ENCODE measurements around the gene EIF4E1B. TPM values are rescaled to one million over a fixed set of nuclear protein-coding genes. Genes with fewer than 3 reads are reported as not detected.

The EIF4E1B gene
- not detected for total RNA-seq

- H3K4me1 ChIP-seq = peaks cover 0 to 20% (median 6%) of the 10 kb centered on the region in 4 donors
- H3K27ac ChIP-seq = no peak within 1 kb of the TSS
- H3K27me3 ChIP-seq = peaks cover 0 to 87% of the 10 kb centered on the region in 2 donors
- 2% methylated on average over 55 to 75 of the region's 94 CpGs for WGBS, 2 donors
- no peaks in the 10 kb centered on the region for H3K9me3 ChIP-seq
- no peak for DNase-seq (ENCODE audit: low spot score in 2 of 2)
- H3K36me3 ChIP-seq = no peaks in the 10 kb centered on the region
- peak within 1 kb of the TSS in 3 of 4 donors; percentile 2 to 46 (median 32) for H3K4me3 ChIP-seq
- TF ChIP-seq EP300 (IDR thresholded peaks at IDR 0.05) (no peak), POLR2A (IDR thresholded peaks at IDR 0.05) (no peak)
These were observed at the start of gene EIF4E1B, which contains the start of gene SNCB for GRCh38 chr5:176629853-176630680. Gene EIF4E1B (plus strand): TSS chr5:176630675. CDS start chr5:176642788, 12,113 bp downstream. Gene SNCB (minus strand): TSS chr5:176630534. CDS start chr5:176629654, 880 bp downstream.

GRCh38 chr5:176581361-176581760, 49.1 kb upstream of the EIF4E1B start:
- Histone ChIP-seq H3K27me3 (no peaks in the 10 kb centered on the region), H3K27ac (no peak overlapping the region), H3K36me3 (peaks cover 0 to 4% (median 0%) of the 10 kb centered on the region in 3 donors), H3K9me3 (peaks cover 0 to 28% (median 0%) of the 10 kb centered on the region in 4 donors), H3K4me3 (no peak overlapping the region), H3K4me1 (no peaks in the 10 kb centered on the region)
- DNase-seq (ENCODE audit: low spot score in 2 of 2) = no peak
- 79 to 84% methylated on average over 10 to 11 of the region's 12 CpGs for WGBS, 2 donors
- TF ChIP-seq EP300 (IDR thresholded peaks at IDR 0.05) (no peak), POLR2A (IDR thresholded peaks at IDR 0.05) (no peak), CTCF (IDR thresholded peaks at IDR 0.05) (no peak)

GRCh38 chr5:176583076-176583475, 47.4 kb upstream of the EIF4E1B start:
- Histone ChIP-seq H3K27me3 (no peaks in the 10 kb centered on the region), H3K4me3 (no peak overlapping the region), H3K9me3 (peaks cover 0 to 32% (median 0%) of the 10 kb centered on the region in 4 donors), H3K27ac (no peak overlapping the region), H3K36me3 (peaks cover 0 to 4% (median 0%) of the 10 kb centered on the region in 3 donors), H3K4me1 (no peaks in the 10 kb centered on the region)
- DNase-seq (ENCODE audit: low spot score in 2 of 2) = no peak
- 77 to 83% methylated on average over 4 of the region's 4 CpGs for WGBS, 2 donors
- TF ChIP-seq EP300 (IDR thresholded peaks at IDR 0.05) (no peak), CTCF (IDR thresholded peaks at IDR 0.05) (no peak), POLR2A (IDR thresholded peaks at IDR 0.05) (no peak)

- Histone ChIP-seq H3K9me3 (peaks cover 0 to 32% (median 0%) of the 10 kb centered on the region in 4 donors), H3K27me3 (no peaks in the 10 kb centered on the region), H3K4me3 (no peak overlapping the region), H3K36me3 (peaks cover 0 to 4% (median 0%) of the 10 kb centered on the region in 3 donors), H3K4me1 (no peaks in the 10 kb centered on the region), H3K27ac (no peak overlapping the region)
- WGBS, 2 donors = 75 to 85% methylated on average over 7 of the region's 7 CpGs
- TF ChIP-seq EP300 (IDR thresholded peaks at IDR 0.05) = no peak
- no peak for TF ChIP-seq POLR2A (IDR thresholded peaks at IDR 0.05)
- TF ChIP-seq CTCF (IDR thresholded peaks at IDR 0.05) = no peak
- DNase-seq (ENCODE audit: low spot score in 2 of 2) = no peak
These were observed 43.1 kb upstream of the EIF4E1B start for GRCh38 chr5:176587398-176587797.

GRCh38 chr5:176588297-176588696, 42.2 kb upstream of the EIF4E1B start:
- no peak overlapping the region for H3K4me3 ChIP-seq
- no peak for DNase-seq (ENCODE audit: low spot score in 2 of 2)
- peaks cover 0 to 32% (median 0%) of the 10 kb centered on the region in 4 donors for H3K9me3 ChIP-seq
- H3K36me3 ChIP-seq = peaks cover 0 to 4% (median 0%) of the 10 kb centered on the region in 3 donors
- H3K27ac ChIP-seq = no peak overlapping the region
- H3K4me1 ChIP-seq = no peaks in the 10 kb centered on the region
- TF ChIP-seq EP300 (IDR thresholded peaks at IDR 0.05) = no peak
- no peak for TF ChIP-seq POLR2A (IDR thresholded peaks at IDR 0.05)
- no peak for TF ChIP-seq CTCF (IDR thresholded peaks at IDR 0.05)
- no peaks in the 10 kb centered on the region for H3K27me3 ChIP-seq

All from tibial nerve (tissue), 4 donors.